Measurements from ENCODE around the gene ZBTB37. TPM values are rescaled to one million over a fixed set of nuclear protein-coding genes. Genes with fewer than 3 reads are reported as not detected.

ZBTB37 gene
- total RNA-seq, 1 experiment from 2014 or later: 8.4 TPM

DNA sequence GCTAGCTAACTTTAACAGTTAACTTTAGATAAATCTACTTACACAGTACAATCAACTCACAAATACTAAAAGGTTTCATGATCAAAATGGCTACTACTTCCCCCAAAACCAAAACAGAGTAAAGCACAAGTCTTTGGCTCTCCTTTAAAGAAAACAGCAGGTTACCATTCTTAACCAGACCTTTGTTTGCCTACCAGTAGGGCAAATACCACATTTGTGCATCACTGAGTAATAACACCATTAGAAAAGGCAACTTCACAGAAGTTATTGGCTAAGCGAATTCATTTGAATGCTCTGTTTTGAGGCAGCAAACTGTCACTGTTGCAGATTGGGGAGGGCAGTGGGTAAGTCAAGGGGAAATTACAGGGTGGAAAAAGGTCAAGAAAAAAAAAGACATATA lies 66.3 kb downstream of the ZBTB37 start:
- intact Hi-C loops (cut with micrococcal nuclease; ENCODE audit: unreplicated experiment): no loop called here
- Mint-ChIP-seq H3K9me3 (ENCODE audit: unreplicated experiment) (no peaks in the 10 kb centered on the region), H3K27me3 (ENCODE audit: insufficient read depth, unreplicated experiment) (no peaks in the 10 kb centered on the region), H3K4me1 (ENCODE audit: low read depth, unreplicated experiment) (no peaks in the 10 kb centered on the region), H3K4me3 (ENCODE audit: unreplicated experiment) (no peak overlapping the region), H3K36me3 (ENCODE audit: insufficient read depth, unreplicated experiment) (peaks cover 67% of the 10 kb centered on the region), H3K27ac (ENCODE audit: unreplicated experiment) (no peak overlapping the region)
- no peaks in the 10 kb centered on the region for H3K36me3 ChIP-seq (ENCODE audit: control insufficient read depth, insufficient read depth, low read length)
- no peak for DNase-seq
- no peaks in the 10 kb centered on the region for H3K27me3 ChIP-seq (replicated peaks; ENCODE audit: control insufficient read depth, insufficient read depth, low read length)
- CTCF ChIA-PET: no interaction called here
- no peaks in the 10 kb centered on the region for H3K4me1 ChIP-seq
- no peak for TF ChIP-seq CTCF (IDR thresholded peaks at IDR 0.05; ENCODE audit: insufficient read depth in 1 of 2, low read depth in 1 of 2, low read length in 1 of 2, severe bottlenecking in 1 of 2, unreplicated experiment in 1 of 2)
- H3K9me3 ChIP-seq: no peaks in the 10 kb centered on the region
- POLR2A ChIA-PET: no interaction called here
- H3K4me3 ChIP-seq (ENCODE audit: low read depth, low read length): no peak overlapping the region
- BruUV-seq (replicated peaks): no TSS peak

DNA sequence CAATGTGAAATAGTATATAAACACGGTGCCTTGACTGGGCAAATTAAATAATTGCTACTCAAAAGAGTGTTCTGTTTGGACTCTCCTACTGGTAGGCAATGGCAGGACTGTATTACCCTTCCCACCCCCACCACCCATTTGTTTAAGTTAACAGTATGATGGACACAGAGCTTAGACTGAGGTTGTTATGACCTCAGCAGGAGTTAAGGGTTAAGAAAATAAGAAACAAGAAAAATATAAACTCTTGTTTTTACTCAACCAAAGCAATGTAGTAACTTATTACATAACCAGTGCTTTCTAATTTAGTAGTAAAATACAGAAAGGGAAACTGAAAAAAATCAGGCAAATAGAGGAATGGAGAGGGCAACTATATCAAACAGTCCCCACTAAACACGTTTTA lies 68.9 kb downstream of the ZBTB37 start:
- no peak for DNase-seq
- Histone ChIP-seq H3K4me1 (no peaks in the 10 kb centered on the region), H3K36me3 (ENCODE audit: control insufficient read depth, insufficient read depth, low read length) (no peaks in the 10 kb centered on the region), H3K9me3 (no peaks in the 10 kb centered on the region), H3K27me3 (replicated peaks; ENCODE audit: control insufficient read depth, insufficient read depth, low read length) (no peaks in the 10 kb centered on the region), H3K4me3 (ENCODE audit: low read depth, low read length) (no peak overlapping the region)
- no peaks in the 10 kb centered on the region for H3K4me1 Mint-ChIP-seq (ENCODE audit: low read depth, unreplicated experiment)
- no peaks in the 10 kb centered on the region for H3K27me3 Mint-ChIP-seq (ENCODE audit: insufficient read depth, unreplicated experiment)
- H3K9me3 Mint-ChIP-seq (ENCODE audit: unreplicated experiment): no peaks in the 10 kb centered on the region
- no peak overlapping the region for H3K27ac Mint-ChIP-seq (ENCODE audit: unreplicated experiment)
- no peak overlapping the region for H3K4me3 Mint-ChIP-seq (ENCODE audit: unreplicated experiment)
- CTCF ChIA-PET: no interaction called here
- no TSS peak for BruUV-seq (replicated peaks)
- POLR2A ChIA-PET: no interaction called here
- intact Hi-C loops (cut with micrococcal nuclease; ENCODE audit: unreplicated experiment): no loop called here
- no peak for TF ChIP-seq CTCF (IDR thresholded peaks at IDR 0.05; ENCODE audit: insufficient read depth in 1 of 2, low read depth in 1 of 2, low read length in 1 of 2, severe bottlenecking in 1 of 2, unreplicated experiment in 1 of 2)
- H3K36me3 Mint-ChIP-seq (ENCODE audit: insufficient read depth, unreplicated experiment): peaks cover 68% of the 10 kb centered on the region

DNA sequence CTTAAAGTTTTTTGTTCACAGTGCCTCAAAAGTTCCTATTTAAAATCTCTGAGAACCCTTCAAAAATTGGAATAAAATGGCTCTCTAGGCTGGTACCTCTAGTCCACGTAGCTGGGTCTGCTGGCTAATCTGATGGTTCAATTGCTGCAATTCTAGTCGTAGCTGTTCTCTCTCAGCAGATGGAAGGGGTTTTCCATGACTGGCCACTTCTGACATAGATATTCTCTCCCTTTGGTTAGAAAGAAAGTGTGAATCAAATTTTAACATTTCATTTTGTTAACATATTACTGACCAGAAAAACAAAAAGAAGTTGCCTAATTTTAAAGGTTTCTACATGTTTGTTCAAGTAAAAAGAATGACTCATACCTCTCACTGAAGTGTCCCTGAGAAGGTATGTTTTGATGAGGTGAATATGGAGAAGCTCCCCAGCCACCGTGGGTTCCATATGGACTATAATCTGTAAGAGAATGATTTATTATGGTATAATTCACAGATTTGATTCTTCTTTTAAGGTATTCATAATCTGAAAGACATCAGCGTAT lies 78.3 kb downstream of the ZBTB37 start:
- Histone ChIP-seq H3K36me3 (ENCODE audit: control insufficient read depth, insufficient read depth, low read length) (peaks cover 4% of the 10 kb centered on the region), H3K27me3 (replicated peaks; ENCODE audit: control insufficient read depth, insufficient read depth, low read length) (no peaks in the 10 kb centered on the region), H3K9me3 (no peaks in the 10 kb centered on the region), H3K4me1 (no peaks in the 10 kb centered on the region), H3K4me3 (ENCODE audit: low read depth, low read length) (no peak overlapping the region)
- CTCF ChIA-PET: no interaction called here
- intact Hi-C loops (cut with micrococcal nuclease; ENCODE audit: unreplicated experiment): no loop called here
- POLR2A ChIA-PET: no interaction called here
- Mint-ChIP-seq H3K4me1 (ENCODE audit: low read depth, unreplicated experiment) (no peaks in the 10 kb centered on the region), H3K27ac (ENCODE audit: unreplicated experiment) (no peak overlapping the region), H3K36me3 (ENCODE audit: insufficient read depth, unreplicated experiment) (peaks cover 80% of the 10 kb centered on the region), H3K4me3 (ENCODE audit: unreplicated experiment) (no peak overlapping the region), H3K9me3 (ENCODE audit: unreplicated experiment) (no peaks in the 10 kb centered on the region), H3K27me3 (ENCODE audit: insufficient read depth, unreplicated experiment) (no peaks in the 10 kb centered on the region)
- no peak for TF ChIP-seq CTCF (IDR thresholded peaks at IDR 0.05; ENCODE audit: insufficient read depth in 1 of 2, low read depth in 1 of 2, low read length in 1 of 2, severe bottlenecking in 1 of 2, unreplicated experiment in 1 of 2)
- BruUV-seq (replicated peaks): no TSS peak
- no peak for DNase-seq

Measured in Caco-2 (cell line).